ENCODE results near the gene FOXO3.

The FOXO3 gene

GRCh38 chr6:108684771-108685329 lies 124.1 kb downstream of the FOXO3 start:
- DNase-seq (ENCODE audit: low read depth): no peak
- TF ChIP-seq CTCF (conservative IDR thresholded peaks at IDR 0.05; ENCODE audit: low read depth, low read length): no peak
- no peak overlapping the region for H3K4me3 ChIP-seq (ENCODE audit: low read depth, low read length)

DNA sequence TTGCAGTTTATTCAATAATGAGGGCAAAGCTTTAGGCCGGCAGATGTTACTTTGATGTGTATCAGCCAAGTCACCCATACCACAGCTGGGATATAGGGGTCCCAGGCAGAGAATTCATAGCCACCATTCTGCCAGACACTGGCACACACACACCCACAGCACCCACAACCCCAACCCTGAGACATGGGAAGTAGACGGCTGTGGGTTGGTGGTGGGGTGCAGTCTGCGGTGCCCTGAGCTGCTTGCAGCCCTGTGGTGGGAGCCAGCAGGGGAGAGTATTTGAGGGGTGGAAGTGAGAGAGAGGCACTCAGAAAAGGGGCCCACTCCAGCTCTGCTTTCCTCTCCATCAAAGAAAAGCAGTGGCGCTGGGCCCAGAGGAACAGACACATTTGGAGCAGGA lies 125.3 kb downstream of the FOXO3 start:
- DNase-seq (ENCODE audit: low read depth): no peak
- no peak for TF ChIP-seq CTCF (conservative IDR thresholded peaks at IDR 0.05; ENCODE audit: low read depth, low read length)
- H3K4me3 ChIP-seq (ENCODE audit: low read depth, low read length): no peak overlapping the region

- no peak overlapping the region for H3K4me3 ChIP-seq (ENCODE audit: low read depth, low read length)
- DNase-seq (ENCODE audit: low read depth): no peak
- no peak for TF ChIP-seq CTCF (conservative IDR thresholded peaks at IDR 0.05; ENCODE audit: low read depth, low read length)
These were observed 126.2 kb downstream of the FOXO3 start for GRCh38 chr6:108686896-108687295.

DNA sequence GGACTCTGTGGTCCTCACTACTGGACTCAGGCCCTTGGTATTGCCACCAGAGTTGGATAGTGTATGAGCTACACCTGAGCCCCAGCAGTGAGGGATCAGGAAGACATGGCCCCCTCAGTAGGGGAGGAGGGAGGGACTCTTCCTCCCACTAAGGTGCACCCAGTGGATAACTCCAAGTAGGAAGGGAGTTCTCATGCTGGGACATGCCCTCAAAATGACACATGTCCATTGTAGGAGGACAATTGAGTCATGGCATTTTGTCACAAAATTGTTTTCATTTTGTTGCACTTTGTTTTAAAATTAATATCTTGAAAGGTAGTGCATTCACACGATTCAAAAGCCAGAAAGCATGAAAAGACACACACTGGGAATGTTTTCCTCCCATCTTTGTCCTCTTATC lies 127.2 kb downstream of the FOXO3 start:
- H3K4me3 ChIP-seq (ENCODE audit: low read depth, low read length): no peak overlapping the region
- no peak for TF ChIP-seq CTCF (conservative IDR thresholded peaks at IDR 0.05; ENCODE audit: low read depth, low read length)
- DNase-seq (ENCODE audit: low read depth): no peak

GRCh38 chr6:108689272-108690161 lies 128.8 kb downstream of the FOXO3 start:
- no peak overlapping the region for H3K4me3 ChIP-seq (ENCODE audit: low read depth, low read length)
- no peak for TF ChIP-seq CTCF (conservative IDR thresholded peaks at IDR 0.05; ENCODE audit: low read depth, low read length)
- peak; percentile 96 for DNase-seq (ENCODE audit: low read depth)

DNA sequence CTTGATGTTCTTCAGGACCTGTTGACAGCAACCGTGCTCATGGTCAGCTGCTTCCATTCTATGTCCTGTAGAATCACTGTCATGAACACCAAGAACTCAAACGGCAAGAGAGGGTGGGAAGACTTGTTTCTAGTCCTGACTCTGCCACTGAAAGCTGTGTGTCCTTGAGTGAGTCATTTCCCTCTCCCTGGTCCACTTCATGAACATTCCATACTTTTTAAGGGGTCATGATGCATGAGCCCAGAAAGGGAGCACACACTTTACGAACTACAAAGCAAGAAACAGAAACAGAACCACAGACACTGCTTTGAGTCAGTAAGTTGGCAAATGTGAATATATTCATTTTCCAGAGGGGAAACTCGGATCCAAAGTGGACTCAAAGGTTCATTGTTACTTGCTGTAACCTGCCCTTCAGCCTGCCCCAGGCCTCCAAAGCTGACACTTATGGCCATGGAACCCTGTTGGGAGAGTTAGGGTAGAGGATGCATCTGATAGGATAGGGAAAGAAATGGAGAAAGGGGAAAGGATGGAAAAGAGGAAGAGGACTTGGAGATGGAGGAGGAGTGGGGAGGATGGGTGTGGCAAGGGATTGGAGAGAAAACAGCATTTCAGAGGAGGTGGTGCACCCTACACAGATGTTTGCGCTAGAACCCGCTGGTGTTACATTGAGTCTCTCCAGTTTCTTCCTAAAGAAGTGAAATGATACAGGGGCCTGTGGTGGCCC lies 129.8 kb downstream of the FOXO3 start:
- no peak overlapping the region for H3K4me3 ChIP-seq (ENCODE audit: low read depth, low read length)
- DNase-seq (ENCODE audit: low read depth): peak; percentile 49
- TF ChIP-seq CTCF (conservative IDR thresholded peaks at IDR 0.05; ENCODE audit: low read depth, low read length): no peak

All from choroid plexus epithelial cell (primary cell).